Liver (tissue), 2 donors: ENCODE results near the gene KLF2.

Experiments used
- FOXA1 ChIP-seq: IDR thresholded peaks from 2 replicates; pipeline ENCODE4 v1.6.1; 2016; ENCODE audit warnings: antibody characterized with exemption
- TF ChIP-seq, protein P1 (sequence below): fragments of 150-350 bp; IDR thresholded peaks from 2 replicates; pipeline ENCODE4 v1.5.1; 2017; ENCODE audit warnings: improper control_type of control experiment, low read depth, low read length; ENCODE audit not compliant: missing input control
- donor health status: healthy.

DNA sequence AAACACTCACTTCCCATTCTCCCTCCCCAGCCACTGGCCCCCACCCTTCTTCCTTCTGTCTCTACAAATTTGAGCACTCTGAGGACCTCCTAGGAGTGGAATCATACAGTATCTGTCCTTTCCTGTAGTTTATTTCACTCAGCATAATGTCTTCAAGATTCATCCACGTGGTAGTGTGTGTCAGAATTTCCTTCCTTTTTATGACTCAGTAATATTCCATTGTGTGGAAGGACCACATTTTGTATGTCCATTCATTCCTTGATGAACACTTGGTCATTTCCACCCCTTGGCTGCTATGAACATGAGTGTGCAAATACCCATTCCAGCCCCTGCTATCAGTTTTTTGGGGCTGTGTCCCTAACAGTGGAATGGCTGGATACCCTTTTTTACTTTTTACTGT is 9.8 kb downstream of the KLF2 start:
- TF ChIP-seq, protein P1, sequence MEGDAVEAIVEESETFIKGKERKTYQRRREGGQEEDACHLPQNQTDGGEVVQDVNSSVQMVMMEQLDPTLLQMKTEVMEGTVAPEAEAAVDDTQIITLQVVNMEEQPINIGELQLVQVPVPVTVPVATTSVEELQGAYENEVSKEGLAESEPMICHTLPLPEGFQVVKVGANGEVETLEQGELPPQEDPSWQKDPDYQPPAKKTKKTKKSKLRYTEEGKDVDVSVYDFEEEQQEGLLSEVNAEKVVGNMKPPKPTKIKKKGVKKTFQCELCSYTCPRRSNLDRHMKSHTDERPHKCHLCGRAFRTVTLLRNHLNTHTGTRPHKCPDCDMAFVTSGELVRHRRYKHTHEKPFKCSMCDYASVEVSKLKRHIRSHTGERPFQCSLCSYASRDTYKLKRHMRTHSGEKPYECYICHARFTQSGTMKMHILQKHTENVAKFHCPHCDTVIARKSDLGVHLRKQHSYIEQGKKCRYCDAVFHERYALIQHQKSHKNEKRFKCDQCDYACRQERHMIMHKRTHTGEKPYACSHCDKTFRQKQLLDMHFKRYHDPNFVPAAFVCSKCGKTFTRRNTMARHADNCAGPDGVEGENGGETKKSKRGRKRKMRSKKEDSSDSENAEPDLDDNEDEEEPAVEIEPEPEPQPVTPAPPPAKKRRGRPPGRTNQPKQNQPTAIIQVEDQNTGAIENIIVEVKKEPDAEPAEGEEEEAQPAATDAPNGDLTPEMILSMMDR, result no peak
- TF ChIP-seq FOXA1, result no peak
